ENCODE data around the gene CGRRF1. TPM values are rescaled to one million over a fixed set of nuclear protein-coding genes. Genes with fewer than 3 reads are reported as not detected.

Gene CGRRF1, protein sequence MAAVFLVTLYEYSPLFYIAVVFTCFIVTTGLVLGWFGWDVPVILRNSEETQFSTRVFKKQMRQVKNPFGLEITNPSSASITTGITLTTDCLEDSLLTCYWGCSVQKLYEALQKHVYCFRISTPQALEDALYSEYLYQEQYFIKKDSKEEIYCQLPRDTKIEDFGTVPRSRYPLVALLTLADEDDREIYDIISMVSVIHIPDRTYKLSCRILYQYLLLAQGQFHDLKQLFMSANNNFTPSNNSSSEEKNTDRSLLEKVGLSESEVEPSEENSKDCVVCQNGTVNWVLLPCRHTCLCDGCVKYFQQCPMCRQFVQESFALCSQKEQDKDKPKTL
- polyA plus RNA-seq (2013) = 20.5 TPM

DNA sequence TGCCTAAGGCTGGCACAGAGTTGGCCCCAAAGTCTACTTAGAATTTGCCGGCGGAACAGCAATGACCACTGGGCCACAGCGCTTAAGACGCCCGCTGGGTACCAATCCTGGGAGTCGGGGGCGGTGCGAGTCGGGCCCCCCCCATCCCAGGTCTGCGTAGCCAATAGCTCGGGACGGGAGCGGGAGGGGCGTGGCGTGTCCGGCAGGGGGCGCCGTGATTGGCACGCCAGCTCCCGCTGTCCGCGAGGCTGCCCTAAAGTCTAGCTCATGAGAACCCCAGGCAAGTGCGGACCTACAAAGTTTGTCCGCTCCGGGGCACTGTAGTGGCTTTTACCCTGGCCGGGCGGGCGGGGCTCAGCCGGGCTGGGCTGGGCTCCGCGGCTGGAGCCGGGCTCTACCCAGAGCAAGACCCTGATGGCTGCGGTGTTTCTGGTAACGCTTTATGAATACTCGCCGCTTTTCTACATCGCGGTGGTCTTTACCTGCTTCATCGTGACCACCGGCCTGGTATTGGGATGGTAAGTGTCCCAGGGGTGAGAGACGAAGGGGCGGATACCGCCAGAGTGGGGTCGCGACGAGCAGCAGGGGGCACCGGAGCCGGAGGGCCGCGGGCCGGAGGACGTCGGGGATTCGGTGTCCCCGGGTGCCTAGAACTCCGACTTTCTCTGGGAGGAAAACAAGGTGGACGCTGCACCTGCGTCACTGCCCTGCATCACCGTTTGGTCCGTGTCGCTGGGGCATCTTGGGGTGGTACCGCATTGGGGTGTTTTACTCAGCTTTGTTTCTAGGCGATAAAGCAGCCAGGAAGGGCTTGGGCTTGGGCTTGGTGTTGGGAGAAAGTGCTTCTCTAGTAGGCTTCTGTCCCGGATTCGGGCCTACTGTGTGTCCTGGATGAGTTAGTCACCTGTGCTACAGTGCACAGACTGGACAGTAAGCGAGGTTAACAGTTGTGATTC lies at the start of gene CGRRF1:
Gene CGRRF1 (plus strand): TSS at position 361 of the 956 bp plus-strand sequence. CDS start 54 bp downstream, at position 415.
- peak; percentile 97 to 98 (median 98) for DNase-seq
- Histone ChIP-seq H3K9me3 (ENCODE audit: control extremely low read depth in 1 of 5, control insufficient read depth in 4 of 5, insufficient read depth in 2 of 5, low read depth in 1 of 5, low read length in 4 of 5) (peaks cover 0 to 2% (median 0%) of the 10 kb centered on the region in 5 experiments), H3K4me1 (ENCODE audit: control extremely low read depth in 1 of 4, control insufficient read depth in 4 of 4, insufficient read depth in 4 of 4, low read length in 3 of 4) (peaks cover 3 to 14% (median 9%) of the 10 kb centered on the region in 4 experiments), H3K27me3 (replicated peaks in 2 of 5; ENCODE audit: control insufficient read depth in 4 of 5, insufficient read depth in 5 of 5, low read length in 4 of 5) (no peaks in the 10 kb centered on the region), H3K36me3 (ENCODE audit: control insufficient read depth in 4 of 4, insufficient read depth in 4 of 4, low read length in 3 of 4) (peaks cover 0 to 4% (median 0%) of the 10 kb centered on the region in 4 experiments), H3K27ac (ENCODE audit: insufficient read depth in 1 of 2, low read depth in 1 of 2, low read length in 2 of 2, poor library complexity in 1 of 2, severe bottlenecking in 2 of 2) (peak within 1 kb of the TSS; percentile 62 to 72), H3K4me3 (ENCODE audit: control insufficient read depth in 1 of 7, extremely low read depth in 1 of 7, insufficient read depth in 4 of 7, low read depth in 2 of 7, low read length in 6 of 7) (peak within 1 kb of the TSS; percentile 78 to 96 (median 94))
- WGBS (ENCODE audit: insufficient coverage) = under 1% methylated on average over 54 of the region's 66 CpGs
- ChIA-PET CTCF (interaction anchor here (0.6 to 1.5 kb wide), 7 partner anchors 10 to 854 kb away, joined by 3 to 6 read pairs (median 3); no protein-coding TSS in a partner anchor), POLR2A (interaction anchor here (0.6 kb wide), 1 partner anchor 701 kb away, joined by 4 read pairs; no protein-coding TSS in a partner anchor)

DNA sequence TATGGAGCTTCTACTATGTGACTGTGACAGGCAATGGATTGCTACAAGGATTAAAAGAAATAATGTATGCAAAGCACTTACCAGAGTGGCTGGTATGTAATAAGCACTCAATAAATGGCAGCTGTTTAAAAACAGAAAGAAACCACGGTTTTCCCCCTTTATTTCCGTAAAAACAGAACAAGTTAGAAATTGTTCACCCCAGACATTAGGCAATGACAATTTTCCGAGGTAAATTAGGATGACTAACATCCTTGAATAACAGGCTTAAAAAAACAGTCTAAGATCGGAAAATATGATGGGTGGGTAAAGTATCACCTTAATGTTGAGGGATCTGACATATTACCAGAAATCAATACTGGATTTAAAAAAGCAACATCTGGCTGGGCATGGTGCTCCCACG lies 47.7 kb upstream of the CGRRF1 start:
- no peak overlapping the region for H3K4me3 ChIP-seq (ENCODE audit: control insufficient read depth in 1 of 7, extremely low read depth in 1 of 7, insufficient read depth in 4 of 7, low read depth in 2 of 7, low read length in 6 of 7)
- POLR2A ChIA-PET = no interaction called here
- H3K9me3 ChIP-seq (ENCODE audit: control extremely low read depth in 1 of 5, control insufficient read depth in 4 of 5, insufficient read depth in 2 of 5, low read depth in 1 of 5, low read length in 4 of 5) = peaks cover 0 to 10% (median under 1%) of the 10 kb centered on the region in 5 experiments
- no peaks in the 10 kb centered on the region for H3K27me3 ChIP-seq (replicated peaks in 2 of 5; ENCODE audit: control insufficient read depth in 4 of 5, insufficient read depth in 5 of 5, low read length in 4 of 5)
- H3K36me3 ChIP-seq (ENCODE audit: control insufficient read depth in 4 of 4, insufficient read depth in 4 of 4, low read length in 3 of 4) = no peaks in the 10 kb centered on the region
- no peak for DNase-seq
- H3K27ac ChIP-seq (ENCODE audit: insufficient read depth in 1 of 2, low read depth in 1 of 2, low read length in 2 of 2, poor library complexity in 1 of 2, severe bottlenecking in 2 of 2) = no peak overlapping the region
- 84% methylated on average over 3 of the region's 5 CpGs for WGBS (ENCODE audit: insufficient coverage)
- CTCF ChIA-PET = interaction anchor here (1.0 kb wide), 1 partner anchor 12 kb away, joined by 3 read pairs; no protein-coding TSS in a partner anchor
- no peaks in the 10 kb centered on the region for H3K4me1 ChIP-seq (ENCODE audit: control extremely low read depth in 1 of 4, control insufficient read depth in 4 of 4, insufficient read depth in 4 of 4, low read length in 3 of 4)

DNA sequence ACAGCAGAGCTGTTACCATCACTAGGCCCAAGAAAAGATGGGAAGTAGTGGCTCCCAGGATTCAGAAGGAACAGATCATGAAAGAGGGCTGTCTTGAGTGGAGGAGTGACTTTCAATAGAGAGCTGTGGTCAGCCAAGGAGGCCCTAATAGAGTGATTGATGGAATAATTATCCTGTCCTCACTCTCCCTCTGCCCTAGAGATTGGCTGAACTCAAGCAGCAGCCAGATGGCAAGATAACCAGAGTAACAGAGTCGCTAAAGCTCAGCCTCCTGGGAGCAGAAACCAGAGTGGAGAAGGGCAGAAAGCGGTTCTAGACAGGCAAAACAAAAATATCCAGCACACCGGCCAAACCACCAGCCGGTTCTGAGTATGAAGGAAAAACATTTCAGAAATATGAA lies 44.1 kb upstream of the CGRRF1 start:
- Histone ChIP-seq H3K27ac (ENCODE audit: insufficient read depth in 1 of 2, low read depth in 1 of 2, low read length in 2 of 2, poor library complexity in 1 of 2, severe bottlenecking in 2 of 2) (no peak overlapping the region), H3K36me3 (ENCODE audit: control insufficient read depth in 4 of 4, insufficient read depth in 4 of 4, low read length in 3 of 4) (no peaks in the 10 kb centered on the region), H3K4me3 (ENCODE audit: control insufficient read depth in 1 of 7, extremely low read depth in 1 of 7, insufficient read depth in 4 of 7, low read depth in 2 of 7, low read length in 6 of 7) (no peak overlapping the region), H3K9me3 (ENCODE audit: control extremely low read depth in 1 of 5, control insufficient read depth in 4 of 5, insufficient read depth in 2 of 5, low read depth in 1 of 5, low read length in 4 of 5) (peaks cover 3 to 10% (median 4%) of the 10 kb centered on the region in 5 experiments), H3K4me1 (ENCODE audit: control extremely low read depth in 1 of 4, control insufficient read depth in 4 of 4, insufficient read depth in 4 of 4, low read length in 3 of 4) (no peaks in the 10 kb centered on the region), H3K27me3 (replicated peaks in 2 of 5; ENCODE audit: control insufficient read depth in 4 of 5, insufficient read depth in 5 of 5, low read length in 4 of 5) (no peaks in the 10 kb centered on the region)
- WGBS (ENCODE audit: insufficient coverage) = 75% methylated on average over 2 of the region's 4 CpGs
- DNase-seq = no peak
- ChIA-PET POLR2A (no interaction called here), CTCF (interaction anchor here (0.6 to 1.2 kb wide), 3 partner anchors 9 to 456 kb away, joined by 3 read pairs; no protein-coding TSS in a partner anchor)

DNA sequence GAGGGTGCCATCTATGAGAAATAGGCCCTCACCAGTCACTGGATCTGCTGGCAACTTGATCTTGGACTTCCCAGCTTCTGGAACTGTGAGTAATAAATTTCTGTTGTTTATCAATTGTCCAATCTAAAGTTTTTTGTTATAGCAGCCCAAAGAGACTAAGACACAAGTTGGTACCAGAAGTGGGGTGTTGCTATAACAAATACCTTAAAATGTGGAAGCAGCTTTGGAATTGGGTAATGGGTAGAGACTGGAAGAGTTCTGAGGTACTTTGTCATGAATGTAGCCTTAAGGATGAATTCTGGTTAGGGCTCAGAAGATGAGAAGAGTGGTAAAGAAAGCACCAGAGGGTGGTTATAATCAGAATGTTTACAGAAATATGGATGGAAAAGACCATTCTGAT lies 42.4 kb upstream of the CGRRF1 start:
- no peaks in the 10 kb centered on the region for H3K36me3 ChIP-seq (ENCODE audit: control insufficient read depth in 4 of 4, insufficient read depth in 4 of 4, low read length in 3 of 4)
- POLR2A ChIA-PET = interaction anchor here (0.7 kb wide), 1 partner anchor 21 kb away, joined by 3 read pairs; no protein-coding TSS in a partner anchor
- CTCF ChIA-PET = no interaction called here

DNA sequence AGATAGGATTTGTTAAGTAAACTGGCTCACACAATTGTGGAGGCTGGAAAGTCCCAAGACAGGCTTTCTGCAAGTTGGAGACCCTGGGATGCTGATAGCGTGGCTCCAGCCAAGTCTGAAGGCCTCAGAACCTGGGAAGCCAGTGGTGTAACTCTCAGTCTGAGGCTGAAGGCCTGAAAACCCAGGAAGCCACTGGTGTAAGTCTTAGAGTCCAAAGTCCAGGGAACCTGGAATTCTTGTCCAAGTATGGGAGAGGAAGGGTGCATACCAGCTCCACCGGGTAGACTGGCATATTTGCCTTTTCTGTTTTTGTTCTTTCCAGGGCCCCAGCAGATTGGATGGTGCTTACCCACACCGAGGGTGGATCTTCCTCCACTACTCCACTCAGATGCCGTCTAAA lies 39.0 kb upstream of the CGRRF1 start:
- ChIA-PET POLR2A (no interaction called here), CTCF (interaction anchor here (0.9 kb wide), 1 partner anchor 31 kb away, joined by 4 read pairs; no protein-coding TSS in a partner anchor)
- H3K27ac ChIP-seq (ENCODE audit: insufficient read depth in 1 of 2, low read depth in 1 of 2, low read length in 2 of 2, poor library complexity in 1 of 2, severe bottlenecking in 2 of 2) = no peak overlapping the region
- H3K27me3 ChIP-seq (replicated peaks in 2 of 5; ENCODE audit: control insufficient read depth in 4 of 5, insufficient read depth in 5 of 5, low read length in 4 of 5) = no peaks in the 10 kb centered on the region
- peaks cover 3 to 10% (median 4%) of the 10 kb centered on the region in 5 experiments for H3K9me3 ChIP-seq (ENCODE audit: control extremely low read depth in 1 of 5, control insufficient read depth in 4 of 5, insufficient read depth in 2 of 5, low read depth in 1 of 5, low read length in 4 of 5)
- 100% methylated on average over 2 of the region's 4 CpGs for WGBS (ENCODE audit: insufficient coverage)
- no peaks in the 10 kb centered on the region for H3K4me1 ChIP-seq (ENCODE audit: control extremely low read depth in 1 of 4, control insufficient read depth in 4 of 4, insufficient read depth in 4 of 4, low read length in 3 of 4)
- peaks cover 0 to 11% (median 4%) of the 10 kb centered on the region in 4 experiments for H3K36me3 ChIP-seq (ENCODE audit: control insufficient read depth in 4 of 4, insufficient read depth in 4 of 4, low read length in 3 of 4)
- no peak overlapping the region for H3K4me3 ChIP-seq (ENCODE audit: control insufficient read depth in 1 of 7, extremely low read depth in 1 of 7, insufficient read depth in 4 of 7, low read depth in 2 of 7, low read length in 6 of 7)
- no peak for DNase-seq

More for the DNA sequence above, 42.4 kb upstream of the CGRRF1 start:
- peaks cover 3 to 10% (median 4%) of the 10 kb centered on the region in 5 experiments for H3K9me3 ChIP-seq (ENCODE audit: control extremely low read depth in 1 of 5, control insufficient read depth in 4 of 5, insufficient read depth in 2 of 5, low read depth in 1 of 5, low read length in 4 of 5)
- H3K27me3 ChIP-seq (replicated peaks in 2 of 5; ENCODE audit: control insufficient read depth in 4 of 5, insufficient read depth in 5 of 5, low read length in 4 of 5) = no peaks in the 10 kb centered on the region
- no peak overlapping the region for H3K4me3 ChIP-seq (ENCODE audit: control insufficient read depth in 1 of 7, extremely low read depth in 1 of 7, insufficient read depth in 4 of 7, low read depth in 2 of 7, low read length in 6 of 7)
- H3K27ac ChIP-seq (ENCODE audit: insufficient read depth in 1 of 2, low read depth in 1 of 2, low read length in 2 of 2, poor library complexity in 1 of 2, severe bottlenecking in 2 of 2) = no peak overlapping the region
- no peaks in the 10 kb centered on the region for H3K4me1 ChIP-seq (ENCODE audit: control extremely low read depth in 1 of 4, control insufficient read depth in 4 of 4, insufficient read depth in 4 of 4, low read length in 3 of 4)
- no peak for DNase-seq

DNA sequence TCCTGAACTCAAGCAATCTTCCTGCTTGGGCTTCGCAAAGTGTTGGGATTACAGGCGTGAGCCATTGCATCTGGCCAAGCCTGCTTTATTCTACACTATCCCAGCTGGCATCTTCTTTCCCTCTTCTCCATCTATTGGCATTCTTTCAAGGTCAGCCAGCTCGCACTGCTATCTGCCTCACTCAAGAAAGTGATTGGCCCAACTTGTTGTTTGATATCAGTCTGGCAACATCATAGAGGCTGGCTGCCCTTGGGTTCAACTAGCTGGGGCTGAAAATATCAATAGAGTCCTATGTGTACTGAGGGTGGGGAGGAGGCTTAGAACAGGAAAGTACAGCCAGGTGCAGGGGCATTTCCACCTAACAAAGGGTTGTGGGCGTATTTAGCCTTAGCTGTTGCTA lies 38.1 kb upstream of the CGRRF1 start:
- ChIA-PET CTCF (interaction anchor here (1.0 kb wide), 1 partner anchor 21 kb away, joined by 3 read pairs; no protein-coding TSS in a partner anchor), POLR2A (no interaction called here)
- H3K27ac ChIP-seq (ENCODE audit: insufficient read depth in 1 of 2, low read depth in 1 of 2, low read length in 2 of 2, poor library complexity in 1 of 2, severe bottlenecking in 2 of 2) = no peak overlapping the region
- peaks cover 0 to 2% (median 0%) of the 10 kb centered on the region in 4 experiments for H3K4me1 ChIP-seq (ENCODE audit: control extremely low read depth in 1 of 4, control insufficient read depth in 4 of 4, insufficient read depth in 4 of 4, low read length in 3 of 4)
- WGBS (ENCODE audit: insufficient coverage) = 100% methylated on average over 2 of the region's 4 CpGs
- peaks cover 0 to 11% (median 5%) of the 10 kb centered on the region in 4 experiments for H3K36me3 ChIP-seq (ENCODE audit: control insufficient read depth in 4 of 4, insufficient read depth in 4 of 4, low read length in 3 of 4)
- H3K4me3 ChIP-seq (ENCODE audit: control insufficient read depth in 1 of 7, extremely low read depth in 1 of 7, insufficient read depth in 4 of 7, low read depth in 2 of 7, low read length in 6 of 7) = no peak overlapping the region
- H3K27me3 ChIP-seq (replicated peaks in 2 of 5; ENCODE audit: control insufficient read depth in 4 of 5, insufficient read depth in 5 of 5, low read length in 4 of 5) = no peaks in the 10 kb centered on the region
- H3K9me3 ChIP-seq (ENCODE audit: control extremely low read depth in 1 of 5, control insufficient read depth in 4 of 5, insufficient read depth in 2 of 5, low read depth in 1 of 5, low read length in 4 of 5) = peaks cover 3 to 10% (median 4%) of the 10 kb centered on the region in 5 experiments
- no peak for DNase-seq
